ENCODE data around the gene RPS18. TPM values are rescaled to one million over a fixed set of nuclear protein-coding genes. Genes with fewer than 3 reads are reported as not detected.
A peak's percentile ranks its signal among the peaks of the same experiment; 100 is the strongest.

The RPS18 gene
- total and polyA plus RNA-seq, 9 of the 15 experiments (the other 6 are each of a cell fraction or from before 2014, with no cell fraction given), result 5,023 to 17,516 (median 8,131) TPM

DNA sequence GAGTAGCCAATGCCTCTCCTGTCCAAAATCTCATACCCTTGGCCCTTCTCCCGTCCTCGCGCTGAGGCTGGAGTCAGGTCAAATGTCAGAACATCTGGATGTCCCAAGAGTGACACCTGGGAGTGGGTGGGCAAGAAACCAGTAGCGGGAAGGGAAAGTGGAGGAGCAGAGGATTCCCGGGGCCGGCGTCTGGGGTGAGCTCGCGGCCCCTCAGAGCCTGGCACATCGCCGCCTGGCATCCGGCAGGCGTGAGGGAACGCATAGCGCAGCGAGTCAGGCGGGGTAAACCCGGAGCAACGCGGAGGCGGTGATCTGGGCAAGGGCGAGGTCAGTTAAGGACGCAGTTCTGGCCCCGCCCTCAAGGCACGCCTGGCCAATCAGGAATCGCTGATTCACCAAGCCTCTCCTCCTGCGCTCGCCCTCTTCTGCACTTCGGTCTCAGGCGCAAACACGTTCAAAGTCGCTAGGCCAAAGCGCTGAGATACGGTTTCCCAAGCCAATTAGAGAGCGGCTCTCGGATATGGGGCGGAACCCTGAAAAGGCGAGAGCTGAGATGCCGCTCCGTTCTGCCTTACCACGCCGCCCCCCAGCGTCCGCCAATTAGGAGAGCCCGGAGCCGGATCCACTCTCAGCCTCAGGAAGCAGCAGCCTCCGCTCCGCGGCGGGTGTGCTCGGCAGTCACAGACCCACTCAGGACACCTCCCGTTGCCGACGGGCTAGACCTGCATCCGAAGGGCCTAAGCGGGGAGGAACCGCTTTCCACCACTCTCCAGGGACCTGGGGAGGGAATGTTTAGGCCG, 22.7 kb upstream of the RPS18 start (continued):
- TF ChIP-seq, protein P1, sequence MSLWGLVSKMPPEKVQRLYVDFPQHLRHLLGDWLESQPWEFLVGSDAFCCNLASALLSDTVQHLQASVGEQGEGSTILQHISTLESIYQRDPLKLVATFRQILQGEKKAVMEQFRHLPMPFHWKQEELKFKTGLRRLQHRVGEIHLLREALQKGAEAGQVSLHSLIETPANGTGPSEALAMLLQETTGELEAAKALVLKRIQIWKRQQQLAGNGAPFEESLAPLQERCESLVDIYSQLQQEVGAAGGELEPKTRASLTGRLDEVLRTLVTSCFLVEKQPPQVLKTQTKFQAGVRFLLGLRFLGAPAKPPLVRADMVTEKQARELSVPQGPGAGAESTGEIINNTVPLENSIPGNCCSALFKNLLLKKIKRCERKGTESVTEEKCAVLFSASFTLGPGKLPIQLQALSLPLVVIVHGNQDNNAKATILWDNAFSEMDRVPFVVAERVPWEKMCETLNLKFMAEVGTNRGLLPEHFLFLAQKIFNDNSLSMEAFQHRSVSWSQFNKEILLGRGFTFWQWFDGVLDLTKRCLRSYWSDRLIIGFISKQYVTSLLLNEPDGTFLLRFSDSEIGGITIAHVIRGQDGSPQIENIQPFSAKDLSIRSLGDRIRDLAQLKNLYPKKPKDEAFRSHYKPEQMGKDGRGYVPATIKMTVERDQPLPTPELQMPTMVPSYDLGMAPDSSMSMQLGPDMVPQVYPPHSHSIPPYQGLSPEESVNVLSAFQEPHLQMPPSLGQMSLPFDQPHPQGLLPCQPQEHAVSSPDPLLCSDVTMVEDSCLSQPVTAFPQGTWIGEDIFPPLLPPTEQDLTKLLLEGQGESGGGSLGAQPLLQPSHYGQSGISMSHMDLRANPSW (CRISPR knock-in tag; IDR thresholded peaks at IDR 0.05), result 0 out of 2 replicates have a peak, but pooled peaks have one; percentile 91
- peak; percentile 31; the same call in 1 of the 2 replicates for TF ChIP-seq FOSL1 (tag; conservative IDR thresholded peaks at IDR 0.05)
- peak; percentile 91 for TF ChIP-seq CCNT2 (IDR thresholded peaks at IDR 0.05; ENCODE audit: borderline replicate concordance, extremely low read depth, insufficient read length, low read depth, low read length)
- TF ChIP-seq SIN3A (IDR thresholded peaks at IDR 0.05; ENCODE audit: borderline replicate concordance in 2 of 2, control insufficient read depth in 1 of 2, low read depth in 2 of 2, low read length in 2 of 2), result no peak; a peak in 1 of 4 replicates
- no peak for TF ChIP-seq DACH1 (IDR thresholded peaks at IDR 0.05; ENCODE audit: partially characterized antibody)
- peak; percentile 74; the same call in 1 of the 2 replicates for TF ChIP-seq NR4A1 (CRISPR knock-in tag; IDR thresholded peaks at IDR 0.05)
- no peak; the same call in 1 of the 2 replicates for TF ChIP-seq NR4A1 (tag; IDR thresholded peaks at IDR 0.05)
- peak in 1 of 2 experiments; percentile 71; a peak in 2 of 4 replicates for TF ChIP-seq SRF (CRISPR knock-in tag; IDR thresholded peaks at IDR 0.05)
- peak in 1 of 2 experiments; percentile 7; a peak in 1 of 3 replicates for TF ChIP-seq CBX3 (IDR thresholded peaks at IDR 0.05; ENCODE audit: borderline replicate concordance in 1 of 2, low read length in 2 of 2)
- 0 out of 2 replicates have a peak, but pooled peaks have one; percentile 57 for TF ChIP-seq ZNF830 (CRISPR knock-in tag; IDR thresholded peaks at IDR 0.05)
- TF ChIP-seq, protein P2, sequence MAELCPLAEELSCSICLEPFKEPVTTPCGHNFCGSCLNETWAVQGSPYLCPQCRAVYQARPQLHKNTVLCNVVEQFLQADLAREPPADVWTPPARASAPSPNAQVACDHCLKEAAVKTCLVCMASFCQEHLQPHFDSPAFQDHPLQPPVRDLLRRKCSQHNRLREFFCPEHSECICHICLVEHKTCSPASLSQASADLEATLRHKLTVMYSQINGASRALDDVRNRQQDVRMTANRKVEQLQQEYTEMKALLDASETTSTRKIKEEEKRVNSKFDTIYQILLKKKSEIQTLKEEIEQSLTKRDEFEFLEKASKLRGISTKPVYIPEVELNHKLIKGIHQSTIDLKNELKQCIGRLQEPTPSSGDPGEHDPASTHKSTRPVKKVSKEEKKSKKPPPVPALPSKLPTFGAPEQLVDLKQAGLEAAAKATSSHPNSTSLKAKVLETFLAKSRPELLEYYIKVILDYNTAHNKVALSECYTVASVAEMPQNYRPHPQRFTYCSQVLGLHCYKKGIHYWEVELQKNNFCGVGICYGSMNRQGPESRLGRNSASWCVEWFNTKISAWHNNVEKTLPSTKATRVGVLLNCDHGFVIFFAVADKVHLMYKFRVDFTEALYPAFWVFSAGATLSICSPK (IDR thresholded peaks at IDR 0.05; ENCODE audit: borderline replicate concordance), result 0 out of 2 replicates have a peak, but pooled peaks have one; percentile 66
- TF ChIP-seq ILF3 (IDR thresholded peaks at IDR 0.05; ENCODE audit: borderline replicate concordance), result no peak
- TF ChIP-seq POLR2A (conservative IDR thresholded peaks at IDR 0.05), result peak; percentile 96
- TF ChIP-seq, protein P3, sequence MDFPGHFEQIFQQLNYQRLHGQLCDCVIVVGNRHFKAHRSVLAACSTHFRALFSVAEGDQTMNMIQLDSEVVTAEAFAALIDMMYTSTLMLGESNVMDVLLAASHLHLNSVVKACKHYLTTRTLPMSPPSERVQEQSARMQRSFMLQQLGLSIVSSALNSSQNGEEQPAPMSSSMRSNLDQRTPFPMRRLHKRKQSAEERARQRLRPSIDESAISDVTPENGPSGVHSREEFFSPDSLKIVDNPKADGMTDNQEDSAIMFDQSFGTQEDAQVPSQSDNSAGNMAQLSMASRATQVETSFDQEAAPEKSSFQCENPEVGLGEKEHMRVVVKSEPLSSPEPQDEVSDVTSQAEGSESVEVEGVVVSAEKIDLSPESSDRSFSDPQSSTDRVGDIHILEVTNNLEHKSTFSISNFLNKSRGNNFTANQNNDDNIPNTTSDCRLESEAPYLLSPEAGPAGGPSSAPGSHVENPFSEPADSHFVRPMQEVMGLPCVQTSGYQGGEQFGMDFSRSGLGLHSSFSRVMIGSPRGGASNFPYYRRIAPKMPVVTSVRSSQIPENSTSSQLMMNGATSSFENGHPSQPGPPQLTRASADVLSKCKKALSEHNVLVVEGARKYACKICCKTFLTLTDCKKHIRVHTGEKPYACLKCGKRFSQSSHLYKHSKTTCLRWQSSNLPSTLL (IDR thresholded peaks at IDR 0.05), result 0 out of 2 replicates have a peak, but pooled peaks have one; percentile 42
- TF ChIP-seq, protein P4, sequence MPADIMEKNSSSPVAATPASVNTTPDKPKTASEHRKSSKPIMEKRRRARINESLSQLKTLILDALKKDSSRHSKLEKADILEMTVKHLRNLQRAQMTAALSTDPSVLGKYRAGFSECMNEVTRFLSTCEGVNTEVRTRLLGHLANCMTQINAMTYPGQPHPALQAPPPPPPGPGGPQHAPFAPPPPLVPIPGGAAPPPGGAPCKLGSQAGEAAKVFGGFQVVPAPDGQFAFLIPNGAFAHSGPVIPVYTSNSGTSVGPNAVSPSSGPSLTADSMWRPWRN (IDR thresholded peaks at IDR 0.05; ENCODE audit: low read depth), result no peak; the same call in 1 of the 2 replicates
- TF ChIP-seq, protein P5, sequence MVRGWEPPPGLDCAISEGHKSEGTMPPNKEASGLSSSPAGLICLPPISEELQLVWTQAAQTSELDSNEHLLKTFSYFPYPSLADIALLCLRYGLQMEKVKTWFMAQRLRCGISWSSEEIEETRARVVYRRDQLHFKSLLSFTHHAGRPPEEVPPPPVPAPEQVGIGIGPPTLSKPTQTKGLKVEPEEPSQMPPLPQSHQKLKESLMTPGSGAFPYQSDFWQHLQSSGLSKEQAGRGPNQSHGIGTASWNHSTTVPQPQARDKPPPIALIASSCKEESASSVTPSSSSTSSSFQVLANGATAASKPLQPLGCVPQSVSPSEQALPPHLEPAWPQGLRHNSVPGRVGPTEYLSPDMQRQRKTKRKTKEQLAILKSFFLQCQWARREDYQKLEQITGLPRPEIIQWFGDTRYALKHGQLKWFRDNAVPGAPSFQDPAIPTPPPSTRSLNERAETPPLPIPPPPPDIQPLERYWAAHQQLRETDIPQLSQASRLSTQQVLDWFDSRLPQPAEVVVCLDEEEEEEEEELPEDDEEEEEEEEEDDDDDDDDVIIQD (CRISPR knock-in tag; IDR thresholded peaks at IDR 0.05), result 0 out of 2 replicates have a peak, but pooled peaks have one; percentile 5

Data from K562 (cell line).